WTC11 (cell line): ENCODE measurements around the gene UCK1. TPM values are rescaled to one million over a fixed set of nuclear protein-coding genes. Genes with fewer than 3 reads are reported as not detected.

Experiments
- ATAC-seq: fragments of 200-7000 bp; cut with Tn5 transposase; 2 replicates; pipeline ENCODE4 v1.10.0; 2021; ENCODE audit warnings: mild to moderate bottlenecking, moderate library complexity
- CTCF ChIA-PET: fragments of 300-600 bp; sonication (Branson Sonifier 250); formaldehyde crosslinking; loops from one replicate; lab custom pipeline; 2021; ENCODE audit warnings: antibody characterized with exemption; lab: Charles Lee
- POLR2A ChIA-PET: fragments of 350-600 bp; sonication (Branson Sonifier 250); formaldehyde crosslinking; loops from one replicate; lab custom pipeline; 2021; ENCODE audit warnings: antibody characterized with exemption; lab: Charles Lee
- DNase-seq: peaks from one replicate; pipeline ENCODE4 v3.0.0; 2021; ENCODE audit warnings: low spot score
- H3K27ac Mint-ChIP-seq: 2 replicates; pipeline ENCODE4 v1.8.0; 2021; ENCODE audit warnings: mixed read lengths
- H3K27me3 Mint-ChIP-seq: 2 replicates; pipeline ENCODE4 v1.8.0; 2021; ENCODE audit warnings: low read depth, mild to moderate bottlenecking, moderate library complexity, mixed read lengths
- H3K36me3 Mint-ChIP-seq: 2 replicates; pipeline ENCODE4 v1.8.0; 2021; ENCODE audit warnings: mixed read lengths
- H3K4me1 Mint-ChIP-seq: 2 replicates; pipeline ENCODE4 v1.8.0; 2022; ENCODE audit warnings: mixed read lengths
- H3K4me3 Mint-ChIP-seq: 2 replicates; pipeline ENCODE4 v1.8.0; 2021; ENCODE audit warnings: mild to moderate bottlenecking, moderate library complexity, mixed read lengths
- H3K9me3 Mint-ChIP-seq: 2 replicates; pipeline ENCODE4 v1.8.0; 2021; ENCODE audit warnings: mixed read lengths
- ATF6 ChIP-seq: sonication (generic); formaldehyde crosslinking; IDR thresholded peaks from 2 replicates; pipeline ENCODE4 v1.8.1; 2023; ENCODE audit warnings: mild to moderate bottlenecking, missing genetic modification reagents
- E2F1 ChIP-seq: sonication (generic); formaldehyde crosslinking; IDR thresholded peaks from 2 replicates; pipeline ENCODE4 v1.8.0; 2022; ENCODE audit warnings: mild to moderate bottlenecking, missing genetic modification reagents
- ESRRA ChIP-seq: sonication (generic); formaldehyde crosslinking; IDR thresholded peaks from 2 replicates; pipeline ENCODE4 v1.8.1; 2022; ENCODE audit warnings: mild to moderate bottlenecking, missing genetic modification reagents, borderline replicate concordance
- GTF2I ChIP-seq: fragments of 250-450 bp; sonication (Bioruptor Pico); conservative IDR thresholded peaks from 2 replicates; pipeline ENCODE4 v1.4.0; 2021; ENCODE audit warnings: mild to moderate bottlenecking
- IRF1 ChIP-seq: sonication (generic); formaldehyde crosslinking; IDR thresholded peaks from 2 replicates; pipeline ENCODE4 v1.8.0; 2023; ENCODE audit warnings: missing genetic modification reagents
- JAZF1 ChIP-seq: fragments of 250-450 bp; sonication (Bioruptor Pico); IDR thresholded peaks from 2 replicates; pipeline ENCODE4 v1.9.0; 2021; ENCODE audit warnings: moderate library complexity, mild to moderate bottlenecking, inconsistent platforms
- NFE2L1 ChIP-seq: sonication (generic); formaldehyde crosslinking; IDR thresholded peaks from 2 replicates; pipeline ENCODE4 v1.8.1; 2023; ENCODE audit warnings: missing genetic modification reagents
- NR2C2 ChIP-seq: sonication (generic); formaldehyde crosslinking; IDR thresholded peaks from 2 replicates; pipeline ENCODE4 v1.8.0; 2022; ENCODE audit warnings: mild to moderate bottlenecking, missing genetic modification reagents
- OVOL2 ChIP-seq: fragments of 250-450 bp; sonication (Bioruptor Pico); IDR thresholded peaks from 2 replicates; pipeline ENCODE4 v1.9.0; 2021; ENCODE audit warnings: mild to moderate bottlenecking, borderline replicate concordance
- RORB ChIP-seq: fragments of 250-450 bp; sonication (Bioruptor Pico); IDR thresholded peaks from 2 replicates; pipeline ENCODE4 v1.9.0; 2021; ENCODE audit warnings: mild to moderate bottlenecking
- SMAD3 ChIP-seq: sonication (generic); formaldehyde crosslinking; IDR thresholded peaks from 2 replicates; pipeline ENCODE4 v1.8.0; 2022; ENCODE audit warnings: missing genetic modification reagents, mild to moderate bottlenecking, borderline replicate concordance
- SP1 ChIP-seq: sonication (generic); formaldehyde crosslinking; conservative IDR thresholded peaks from 2 replicates; pipeline ENCODE4 v1.8.1; 2022; ENCODE audit warnings: missing genetic modification reagents
- TCF7 ChIP-seq: sonication (generic); formaldehyde crosslinking; IDR thresholded peaks from 2 replicates; pipeline ENCODE4 v1.8.0; 2022; ENCODE audit warnings: mild to moderate bottlenecking, low read depth, missing genetic modification reagents, moderate library complexity
- ZMAT4 ChIP-seq: fragments of 250-450 bp; sonication (Bioruptor Pico); IDR thresholded peaks from 2 replicates; pipeline ENCODE4 v1.9.0; 2021; ENCODE audit warnings: mild to moderate bottlenecking
- ZNF121 ChIP-seq: sonication (generic); formaldehyde crosslinking; IDR thresholded peaks from 2 replicates; pipeline ENCODE4 v1.8.0; 2023; ENCODE audit warnings: missing genetic modification reagents
- ZNF219 ChIP-seq: sonication (generic); formaldehyde crosslinking; IDR thresholded peaks from 2 replicates; pipeline ENCODE4 v1.8.0; 2023; ENCODE audit warnings: missing genetic modification reagents, mild to moderate bottlenecking, borderline replicate concordance
- ZNF317 ChIP-seq: sonication (generic); formaldehyde crosslinking; IDR thresholded peaks from 2 replicates; pipeline ENCODE4 v1.8.1; 2023; ENCODE audit warnings: low read depth, mild to moderate bottlenecking, moderate library complexity, missing genetic modification reagents, borderline replicate concordance
- ZNF416 ChIP-seq: fragments of 250-450 bp; sonication (Bioruptor Pico); IDR thresholded peaks from 2 replicates; pipeline ENCODE4 v1.9.0; 2021; ENCODE audit warnings: mild to moderate bottlenecking, inconsistent platforms
- ZNF423 ChIP-seq: fragments of 250-450 bp; sonication (Bioruptor Pico); IDR thresholded peaks from 2 replicates; pipeline ENCODE4 v2.1.2; 2022; ENCODE audit warnings: mild to moderate bottlenecking, moderate library complexity
- ZNF425 ChIP-seq: fragments of 250-450 bp; sonication (Bioruptor Pico); conservative IDR thresholded peaks from 2 replicates; pipeline ENCODE4 v1.9.0; 2021; ENCODE audit warnings: mild to moderate bottlenecking
- ZNF512 ChIP-seq: sonication (generic); formaldehyde crosslinking; IDR thresholded peaks from 2 replicates; pipeline ENCODE4 v1.8.1; 2022; ENCODE audit warnings: missing genetic modification reagents, borderline replicate concordance
- total RNA-seq: library from RNA; stranded (reverse); gene quantifications from 3 replicates; pipeline ENCODE4 v1.2.3, GENCODE V29; 2021

The UCK1 gene
- total RNA-seq, 1 experiment from 2014 or later = 29.6 TPM

GRCh38 chr9:131485206-131485605 is 45.9 kb downstream of the UCK1 start (continued):
- no peak for TF ChIP-seq ZNF423
- TF ChIP-seq OVOL2 (CRISPR knock-in tag) = no peak
- TF ChIP-seq ZNF425 (CRISPR knock-in tag) = no peak
- no peak for TF ChIP-seq GTF2I (CRISPR knock-in tag)
- TF ChIP-seq SMAD3 (CRISPR knock-in tag) = no peak
- TF ChIP-seq E2F1 (CRISPR knock-in tag) = no peak

- Mint-ChIP-seq H3K4me3 (no peak overlapping the region), H3K27me3 (no peaks in the 10 kb centered on the region), H3K27ac (no peak overlapping the region), H3K36me3 (peaks cover 93% of the 10 kb centered on the region), H3K4me1 (no peaks in the 10 kb centered on the region), H3K9me3 (no peaks in the 10 kb centered on the region)
- no peak for TF ChIP-seq ZNF317 (CRISPR knock-in tag)
- TF ChIP-seq NR2C2 (CRISPR knock-in tag) = no peak
- no peak for TF ChIP-seq E2F1 (CRISPR knock-in tag)
- TF ChIP-seq ZNF219 (CRISPR knock-in tag) = no peak
- no peak for TF ChIP-seq JAZF1
- no peak for TF ChIP-seq SP1 (CRISPR knock-in tag)
- TF ChIP-seq ZMAT4 (CRISPR knock-in tag) = no peak
- no peak for TF ChIP-seq ESRRA (CRISPR knock-in tag)
- TF ChIP-seq RORB (CRISPR knock-in tag) = no peak
- TF ChIP-seq ZNF512 = no peak
- no peak for ATAC-seq
- POLR2A ChIA-PET = no interaction called here
- CTCF ChIA-PET = interaction anchor here (0.5 kb wide), 1 partner anchor 101 kb away, joined by 4 read pairs; no protein-coding TSS in a partner anchor
- DNase-seq = no peak
Observed at GRCh38 chr9:131484560-131485185, 46.4 kb downstream of the UCK1 start.

- ChIA-PET CTCF (no interaction called here), POLR2A (no interaction called here)
- no peaks in the 10 kb centered on the region for H3K4me1 Mint-ChIP-seq
- no peaks in the 10 kb centered on the region for H3K9me3 Mint-ChIP-seq
- no peak for DNase-seq
- ATAC-seq = no peak
- no peak overlapping the region for H3K4me3 Mint-ChIP-seq
- H3K27ac Mint-ChIP-seq = no peak overlapping the region
- H3K27me3 Mint-ChIP-seq = no peaks in the 10 kb centered on the region
- peaks cover 93% of the 10 kb centered on the region for H3K36me3 Mint-ChIP-seq
- TF ChIP-seq IRF1 (CRISPR knock-in tag) (no peak), RORB (CRISPR knock-in tag) (no peak), ZNF416 (no peak), ZNF121 (no peak), E2F1 (CRISPR knock-in tag) (no peak), TCF7 (CRISPR knock-in tag) (no peak), ZNF317 (CRISPR knock-in tag) (no peak), NFE2L1 (CRISPR knock-in tag) (no peak), ATF6 (CRISPR knock-in tag) (no peak)
Observed at GRCh38 chr9:131484051-131484445, 47.0 kb downstream of the UCK1 start.
